ENCODE data around the gene POLK. TPM values are rescaled to one million over a fixed set of nuclear protein-coding genes. Genes with fewer than 3 reads are reported as not detected.
"Not testable (repeated sequence)": the region's sequence is repeated elsewhere in the genome, so short reads cannot be mapped to it uniquely, and the experiment has no call there.

Gene POLK
- total RNA-seq, 1 donor from 2014 or later, result 25.7 TPM

GRCh38 chr5:75574791-75575190 lies 63.1 kb downstream of the POLK start:
- DNase-seq (ENCODE audit: low read depth), result no peak
- H3K4me3 ChIP-seq (ENCODE audit: low read depth, low read length), result no peak overlapping the region
- TF ChIP-seq, protein P1, sequence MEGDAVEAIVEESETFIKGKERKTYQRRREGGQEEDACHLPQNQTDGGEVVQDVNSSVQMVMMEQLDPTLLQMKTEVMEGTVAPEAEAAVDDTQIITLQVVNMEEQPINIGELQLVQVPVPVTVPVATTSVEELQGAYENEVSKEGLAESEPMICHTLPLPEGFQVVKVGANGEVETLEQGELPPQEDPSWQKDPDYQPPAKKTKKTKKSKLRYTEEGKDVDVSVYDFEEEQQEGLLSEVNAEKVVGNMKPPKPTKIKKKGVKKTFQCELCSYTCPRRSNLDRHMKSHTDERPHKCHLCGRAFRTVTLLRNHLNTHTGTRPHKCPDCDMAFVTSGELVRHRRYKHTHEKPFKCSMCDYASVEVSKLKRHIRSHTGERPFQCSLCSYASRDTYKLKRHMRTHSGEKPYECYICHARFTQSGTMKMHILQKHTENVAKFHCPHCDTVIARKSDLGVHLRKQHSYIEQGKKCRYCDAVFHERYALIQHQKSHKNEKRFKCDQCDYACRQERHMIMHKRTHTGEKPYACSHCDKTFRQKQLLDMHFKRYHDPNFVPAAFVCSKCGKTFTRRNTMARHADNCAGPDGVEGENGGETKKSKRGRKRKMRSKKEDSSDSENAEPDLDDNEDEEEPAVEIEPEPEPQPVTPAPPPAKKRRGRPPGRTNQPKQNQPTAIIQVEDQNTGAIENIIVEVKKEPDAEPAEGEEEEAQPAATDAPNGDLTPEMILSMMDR (conservative IDR thresholded peaks at IDR 0.05; ENCODE audit: low read depth, low read length), result no peak

- H3K4me3 ChIP-seq (ENCODE audit: low read depth, low read length), result not testable (repeated sequence)
Observed at GRCh38 chr5:75578280-75578679, 66.6 kb downstream of the POLK start.

DNA sequence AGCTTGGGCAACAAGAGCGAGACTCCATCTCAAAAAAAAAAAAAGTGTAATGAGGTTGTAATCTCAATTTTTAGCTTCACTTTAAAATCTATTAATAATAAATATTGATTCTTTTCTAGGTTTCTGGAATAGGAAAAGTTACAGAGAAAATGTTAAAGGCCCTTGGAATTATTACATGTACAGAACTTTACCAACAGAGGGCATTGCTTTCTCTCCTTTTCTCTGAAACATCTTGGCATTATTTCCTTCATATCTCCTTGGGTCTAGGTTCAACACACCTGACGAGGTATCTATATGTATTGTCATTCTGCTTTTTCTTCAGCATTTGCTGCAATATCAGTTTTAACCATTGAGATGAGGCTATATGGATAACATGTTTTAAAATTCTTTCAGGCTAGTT lies 73.0 kb downstream of the POLK start:
- TF ChIP-seq, protein P1 (conservative IDR thresholded peaks at IDR 0.05; ENCODE audit: low read depth, low read length), result peak; percentile 43
- H3K4me3 ChIP-seq (ENCODE audit: low read depth, low read length), result no peak overlapping the region
- no peak for DNase-seq (ENCODE audit: low read depth)

More at GRCh38 chr5:75578280-75578679, 66.6 kb downstream of the POLK start:
- not testable (repeated sequence) for DNase-seq (ENCODE audit: low read depth)

DNA sequence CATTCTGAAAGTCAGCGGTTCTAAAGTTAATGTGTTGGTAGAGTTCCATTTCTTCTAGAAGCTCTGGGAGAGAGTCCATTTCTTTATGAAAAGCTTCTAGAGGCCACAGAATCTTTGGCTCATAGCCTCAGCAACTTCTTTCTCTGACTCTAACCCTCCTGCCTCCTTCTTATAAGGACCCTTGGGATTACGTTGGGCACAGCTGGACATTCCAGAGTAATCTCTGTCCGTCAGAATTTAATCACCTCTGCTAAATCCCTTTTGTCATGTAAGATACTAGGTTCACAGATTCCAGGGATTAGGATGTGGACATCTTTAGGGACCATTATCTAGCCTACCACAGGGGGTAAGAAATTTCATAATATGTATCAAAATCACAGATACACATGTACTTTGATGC lies 77.0 kb downstream of the POLK start:
- TF ChIP-seq, protein P1 (conservative IDR thresholded peaks at IDR 0.05; ENCODE audit: low read depth, low read length), result no peak
- DNase-seq (ENCODE audit: low read depth), result no peak
- no peak overlapping the region for H3K4me3 ChIP-seq (ENCODE audit: low read depth, low read length)

DNA sequence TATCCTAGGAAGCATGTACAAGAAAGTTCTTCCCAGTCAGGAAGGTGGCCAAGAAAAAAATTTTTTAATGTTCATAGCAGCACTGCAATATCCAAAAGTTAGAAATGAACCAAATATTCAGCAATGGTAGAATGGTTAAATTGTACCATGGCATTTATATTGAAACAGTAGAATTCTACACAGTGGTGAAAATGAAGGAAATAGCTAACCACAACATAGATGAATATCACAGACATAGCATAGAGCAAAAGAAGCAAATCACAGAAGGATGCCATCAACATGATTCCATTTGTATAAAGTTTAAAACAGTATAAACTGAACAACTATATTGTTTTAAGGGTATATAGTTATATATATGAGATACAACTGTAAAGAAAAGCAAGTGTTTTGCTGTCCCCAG lies 88.8 kb downstream of the POLK start:
- TF ChIP-seq, protein P1 (conservative IDR thresholded peaks at IDR 0.05; ENCODE audit: low read depth, low read length), result no peak
- H3K4me3 ChIP-seq (ENCODE audit: low read depth, low read length), result no peak overlapping the region
- DNase-seq (ENCODE audit: low read depth), result no peak

DNA sequence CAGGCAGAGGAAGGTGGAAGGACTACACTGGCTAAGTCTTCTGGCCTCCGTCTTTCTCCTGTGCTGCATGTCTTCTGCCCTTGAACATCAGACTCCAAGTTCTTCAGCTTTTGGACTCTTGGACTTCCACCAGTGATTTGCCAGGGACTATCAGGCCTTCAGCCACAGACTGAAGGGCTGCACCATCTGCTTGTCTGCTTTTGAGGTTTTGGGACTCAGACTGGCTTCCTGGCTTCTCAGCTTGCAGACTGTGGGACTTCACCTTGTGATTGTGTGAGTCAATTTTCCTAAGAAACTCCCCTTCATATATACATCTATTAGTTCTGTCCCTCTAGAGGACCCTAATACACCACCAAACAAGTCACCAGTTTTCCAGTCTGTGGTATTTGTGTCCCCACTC lies 89.9 kb downstream of the POLK start:
- TF ChIP-seq, protein P1 (conservative IDR thresholded peaks at IDR 0.05; ENCODE audit: low read depth, low read length), result no peak
- no peak for DNase-seq (ENCODE audit: low read depth)
- H3K4me3 ChIP-seq (ENCODE audit: low read depth, low read length), result no peak overlapping the region

- no peak overlapping the region for H3K4me3 ChIP-seq (ENCODE audit: low read depth, low read length)
- DNase-seq (ENCODE audit: low read depth), result peak; percentile 10
- TF ChIP-seq, protein P1 (conservative IDR thresholded peaks at IDR 0.05; ENCODE audit: low read depth, low read length), result no peak
Observed at GRCh38 chr5:75601996-75602395, 90.3 kb downstream of the POLK start.

DNA sequence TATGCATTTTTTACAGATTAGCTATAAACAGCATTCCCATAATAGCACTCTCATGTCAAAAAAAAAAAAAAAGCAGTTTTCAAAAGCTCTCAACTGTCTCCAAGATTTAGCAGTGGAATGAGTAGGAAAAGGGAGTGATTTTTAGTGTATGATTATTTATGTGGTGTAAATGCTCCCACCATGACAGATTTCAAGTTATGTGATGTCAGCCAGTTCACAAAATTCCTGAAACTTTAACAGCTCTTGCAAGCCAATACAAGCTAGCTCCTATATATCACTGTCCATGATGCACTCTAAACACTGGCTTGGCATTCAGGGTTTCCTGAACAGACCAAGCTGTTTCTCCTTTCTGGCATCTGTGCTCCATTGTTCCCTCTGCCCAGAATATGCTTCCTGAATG lies 91.7 kb downstream of the POLK start:
- TF ChIP-seq, protein P1 (conservative IDR thresholded peaks at IDR 0.05; ENCODE audit: low read depth, low read length), result no peak
- no peak for DNase-seq (ENCODE audit: low read depth)
- H3K4me3 ChIP-seq (ENCODE audit: low read depth, low read length), result no peak overlapping the region

Data from epithelial cell of proximal tubule (primary cell).